NCI-H82 treated with DMSO at 0.1 percent for 48 hours (cell line): Measurements from ENCODE around the gene IGF1R.
"Not testable (repeated sequence)": the region's sequence is repeated elsewhere in the genome, so short reads cannot be mapped to it uniquely, and the experiment has no call there.

ENCODE experiments used
- DNase-seq: peaks from one replicate; lab custom pipeline; 2025; ENCODE audit not compliant: unreplicated experiment; lab: John Stamatoyannopoulos, UW

Gene IGF1R

GRCh38 chr15:98978153-98978552 lies 329.8 kb downstream of the IGF1R start:
- DNase-seq = no peak

GRCh38 chr15:98980899-98981228 lies 332.5 kb downstream of the IGF1R start:
- no peak for DNase-seq

- no peak for DNase-seq
Observed at GRCh38 chr15:98981851-98982722, 333.7 kb downstream of the IGF1R start.

GRCh38 chr15:98983334-98983733 lies 335.0 kb downstream of the IGF1R start:
- DNase-seq = no peak

- DNase-seq = no peak
Observed at GRCh38 chr15:98986281-98986680, 337.9 kb downstream of the IGF1R start.

GRCh38 chr15:98994892-98995291 lies 346.6 kb downstream of the IGF1R start:
- DNase-seq = no peak

- DNase-seq = no peak
Observed at GRCh38 chr15:98996169-98996568, 347.8 kb downstream of the IGF1R start.

- no peak for DNase-seq
Observed at GRCh38 chr15:98996624-98997023, 348.3 kb downstream of the IGF1R start.

GRCh38 chr15:98997312-98997711 lies 349.0 kb downstream of the IGF1R start:
- DNase-seq = no peak

- DNase-seq = no peak
Observed at GRCh38 chr15:98997755-98998154, 349.4 kb downstream of the IGF1R start.

GRCh38 chr15:98998279-98998678 lies 349.9 kb downstream of the IGF1R start:
- DNase-seq = no peak

- DNase-seq = no peak
Observed at GRCh38 chr15:98999233-98999632, 350.9 kb downstream of the IGF1R start.

GRCh38 chr15:99002226-99002625 lies 353.9 kb downstream of the IGF1R start:
- no peak for DNase-seq

GRCh38 chr15:99003317-99003716 lies 355.0 kb downstream of the IGF1R start:
- peak; percentile 72 for DNase-seq

- DNase-seq = not testable (repeated sequence)
Observed at GRCh38 chr15:99004998-99005974, 356.9 kb downstream of the IGF1R start.

- DNase-seq = no peak
Observed at GRCh38 chr15:99006146-99006545, 357.8 kb downstream of the IGF1R start.

- peak; percentile 88 for DNase-seq
Observed at GRCh38 chr15:99006904-99007495, 358.7 kb downstream of the IGF1R start.

- DNase-seq = peak; percentile 51
Observed at GRCh38 chr15:99009741-99010330, 361.5 kb downstream of the IGF1R start.

- no peak for DNase-seq
Observed at GRCh38 chr15:99010768-99011167, 362.4 kb downstream of the IGF1R start.
